Neuron (in vitro differentiated cells): ENCODE data around the gene AKAP6.
"Not testable (repeated sequence)": the region's sequence is repeated elsewhere in the genome, so short reads cannot be mapped to it uniquely, and the experiment has no call there.

ENCODE experiments used
- H2AFZ ChIP-seq: one replicate; pipeline ENCODE4 v1.6.1; 2013; ENCODE audit warnings: low read depth, mild to moderate bottlenecking, inconsistent platforms, low read length, moderate library complexity
- H3K27me3 ChIP-seq: one replicate; pipeline ENCODE4 v1.6.1; 2013; ENCODE audit warnings: low read length; ENCODE audit not compliant: insufficient read depth
- H3K36me3 ChIP-seq: one replicate; pipeline ENCODE4 v1.6.1; 2013; ENCODE audit warnings: low read length; ENCODE audit not compliant: insufficient read depth
- H3K4me1 ChIP-seq: one replicate; pipeline ENCODE4 v1.6.1; 2013; ENCODE audit warnings: low read length; ENCODE audit not compliant: insufficient read depth
- H3K4me3 ChIP-seq: 2 replicates; pipeline ENCODE4 v1.5.1; 2013; ENCODE audit warnings: mild to moderate bottlenecking, low read length, moderate library complexity
- H3K9me3 ChIP-seq: one replicate; pipeline ENCODE4 v1.6.1; 2013; ENCODE audit warnings: low read length

Gene AKAP6

DNA sequence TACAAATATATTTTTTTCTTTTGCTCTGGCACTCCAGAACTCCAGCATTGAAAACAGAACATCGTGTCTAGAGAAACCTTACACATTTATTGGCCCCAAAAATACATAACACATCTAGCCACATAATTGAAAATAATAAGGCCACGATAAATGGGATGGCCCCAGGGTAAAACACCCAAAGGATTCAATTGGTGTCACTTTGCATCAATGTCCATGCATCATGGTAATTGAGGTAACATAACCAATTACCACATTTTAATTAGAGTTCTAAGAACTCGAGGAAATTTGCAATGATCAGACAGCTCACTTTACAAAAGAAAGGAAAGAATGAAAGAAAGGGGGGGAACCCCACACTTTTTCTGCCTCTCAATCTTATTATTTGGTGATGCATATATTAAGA is 457.8 kb downstream of the AKAP6 start:
- Histone ChIP-seq H3K36me3 (no peaks in the 10 kb centered on the region), H2AFZ (no peak overlapping the region), H3K4me3 (no peak overlapping the region), H3K4me1 (no peaks in the 10 kb centered on the region), H3K27me3 (no peaks in the 10 kb centered on the region), H3K9me3 (no peaks in the 10 kb centered on the region)

DNA sequence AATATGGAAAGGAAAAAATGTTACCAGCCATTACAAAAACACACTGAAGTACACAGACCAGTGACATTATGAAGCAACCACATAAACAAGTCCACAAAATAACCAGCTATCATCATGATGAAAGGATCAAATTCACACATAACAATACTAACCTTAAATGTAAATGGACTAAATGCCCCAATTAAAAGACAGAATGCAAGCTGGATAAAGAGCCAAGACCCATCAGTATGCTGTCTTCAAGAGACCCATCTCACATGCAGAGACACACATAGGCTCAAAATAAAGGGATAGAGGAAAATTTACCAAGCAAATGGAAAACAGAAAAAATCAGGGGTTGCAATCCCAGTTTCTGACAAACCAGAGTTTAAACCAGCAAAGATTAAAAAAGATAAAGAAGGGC is 463.9 kb downstream of the AKAP6 start:
- not testable (repeated sequence) for H3K4me3 ChIP-seq, H3K36me3 ChIP-seq, H3K9me3 ChIP-seq, H3K27me3 ChIP-seq, H2AFZ ChIP-seq, H3K4me1 ChIP-seq

DNA sequence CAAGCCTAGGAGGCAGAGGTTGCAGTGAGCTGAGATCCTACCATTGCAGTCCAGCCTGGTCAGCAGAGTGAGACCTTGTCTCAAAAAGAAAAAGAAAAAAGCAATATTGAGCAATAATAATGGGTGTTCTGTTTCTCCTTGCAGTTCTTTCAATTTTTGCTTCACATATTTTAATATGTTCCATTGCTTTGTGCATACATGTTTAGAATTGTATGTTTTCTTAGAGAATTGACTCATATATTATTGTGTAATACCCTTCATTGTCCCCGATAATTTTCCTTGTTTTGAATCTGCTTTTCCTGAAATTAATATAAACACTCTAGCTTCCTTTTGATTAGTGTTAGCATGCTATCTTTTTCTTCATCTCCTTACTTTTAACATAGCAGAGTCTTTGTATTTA is 471.2 kb downstream of the AKAP6 start:
- H3K9me3 ChIP-seq, result peaks cover 12% of the 10 kb centered on the region
- H2AFZ ChIP-seq, result no peak overlapping the region
- no peaks in the 10 kb centered on the region for H3K27me3 ChIP-seq
- no peaks in the 10 kb centered on the region for H3K4me1 ChIP-seq
- no peak overlapping the region for H3K4me3 ChIP-seq
- H3K36me3 ChIP-seq, result no peaks in the 10 kb centered on the region

- H3K9me3 ChIP-seq, result peaks cover 12% of the 10 kb centered on the region
- no peaks in the 10 kb centered on the region for H3K4me1 ChIP-seq
- H3K36me3 ChIP-seq, result no peaks in the 10 kb centered on the region
- H3K4me3 ChIP-seq, result no peak overlapping the region
- no peak overlapping the region for H2AFZ ChIP-seq
- no peaks in the 10 kb centered on the region for H3K27me3 ChIP-seq
Observed at GRCh38 chr14:32802295-32802694, 473.2 kb downstream of the AKAP6 start.

DNA sequence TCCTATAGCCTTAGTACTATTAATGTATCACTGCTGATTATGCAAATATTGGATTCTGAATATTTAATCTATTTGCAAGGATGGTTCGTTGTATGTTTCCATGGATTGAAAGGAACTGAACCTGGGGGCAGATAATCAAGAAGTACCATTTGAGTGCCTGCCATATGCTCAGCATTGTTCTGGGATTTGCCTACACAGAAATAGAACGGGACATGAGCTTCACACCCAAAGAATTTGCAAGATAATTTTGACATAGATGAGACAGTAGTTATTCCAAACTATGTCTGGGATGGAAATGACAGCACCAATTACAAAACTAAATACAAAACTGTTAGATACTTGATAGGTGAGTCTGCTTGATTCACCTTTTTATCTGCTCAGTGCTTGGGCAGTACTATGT is 476.9 kb downstream of the AKAP6 start:
- no peaks in the 10 kb centered on the region for H3K27me3 ChIP-seq
- H3K4me3 ChIP-seq, result no peak overlapping the region
- peaks cover 10% of the 10 kb centered on the region for H3K9me3 ChIP-seq
- H3K4me1 ChIP-seq, result peaks cover 20% of the 10 kb centered on the region
- H2AFZ ChIP-seq, result no peak overlapping the region
- H3K36me3 ChIP-seq, result no peaks in the 10 kb centered on the region

DNA sequence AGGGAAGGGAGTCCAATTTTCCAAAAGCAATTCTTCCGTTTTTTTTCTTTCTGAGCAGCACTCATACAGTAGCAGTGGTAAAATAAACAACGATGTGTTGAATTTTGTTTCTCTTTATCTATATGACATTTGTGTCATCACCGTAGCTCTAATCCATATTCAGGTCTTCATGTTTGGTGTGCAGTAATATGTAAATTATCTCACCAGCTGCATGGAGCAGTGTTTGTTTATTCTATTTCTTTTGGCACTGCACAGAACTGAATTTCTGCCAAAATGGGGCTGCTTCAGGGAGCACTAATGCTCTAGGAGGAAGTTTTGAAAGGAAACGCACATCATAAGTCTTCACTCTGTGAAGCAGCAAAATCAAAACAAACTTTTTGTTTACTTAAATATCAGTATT is 479.5 kb downstream of the AKAP6 start:
- H3K4me1 ChIP-seq, result peaks cover 29% of the 10 kb centered on the region
- no peaks in the 10 kb centered on the region for H3K36me3 ChIP-seq
- no peak overlapping the region for H3K4me3 ChIP-seq
- no peaks in the 10 kb centered on the region for H3K27me3 ChIP-seq
- H3K9me3 ChIP-seq, result peaks cover 10% of the 10 kb centered on the region
- H2AFZ ChIP-seq, result no peak overlapping the region

- Histone ChIP-seq H2AFZ (no peak overlapping the region), H3K27me3 (no peaks in the 10 kb centered on the region), H3K4me1 (peaks cover 35% of the 10 kb centered on the region), H3K9me3 (peaks cover 5% of the 10 kb centered on the region), H3K4me3 (no peak overlapping the region), H3K36me3 (no peaks in the 10 kb centered on the region)
Observed at GRCh38 chr14:32809255-32809654, 480.2 kb downstream of the AKAP6 start.

DNA sequence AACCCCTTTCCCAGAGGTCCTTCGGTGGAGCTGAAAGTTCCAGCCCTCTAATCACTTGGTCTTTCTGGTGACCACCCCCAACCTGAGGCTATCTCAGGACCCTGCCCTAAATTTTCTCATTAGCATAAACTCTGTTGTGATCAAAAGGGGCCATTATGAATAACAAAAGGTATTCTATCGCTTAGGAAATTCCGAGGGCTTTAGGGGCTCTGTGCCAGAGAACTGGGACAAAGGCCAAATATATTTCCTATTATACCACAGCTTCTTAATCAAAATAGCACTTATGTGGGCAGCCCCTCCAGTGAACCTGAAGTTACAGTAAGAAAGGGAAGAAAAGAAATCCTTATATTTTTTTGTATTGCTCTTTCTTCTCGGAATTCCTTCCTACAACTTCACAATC is 484.3 kb downstream of the AKAP6 start:
- Histone ChIP-seq H3K4me3 (no peak overlapping the region), H3K27me3 (no peaks in the 10 kb centered on the region), H2AFZ (no peak overlapping the region), H3K9me3 (no peaks in the 10 kb centered on the region), H3K4me1 (peaks cover 28% of the 10 kb centered on the region), H3K36me3 (no peaks in the 10 kb centered on the region)

- no peaks in the 10 kb centered on the region for H3K9me3 ChIP-seq
- no peaks in the 10 kb centered on the region for H3K27me3 ChIP-seq
- no peak overlapping the region for H2AFZ ChIP-seq
- H3K4me1 ChIP-seq, result peaks cover 15% of the 10 kb centered on the region
- H3K36me3 ChIP-seq, result no peaks in the 10 kb centered on the region
- no peak overlapping the region for H3K4me3 ChIP-seq
Observed at GRCh38 chr14:32814721-32815120, 485.6 kb downstream of the AKAP6 start.

- Histone ChIP-seq H3K4me3 (no peak overlapping the region), H3K36me3 (no peaks in the 10 kb centered on the region), H3K27me3 (no peaks in the 10 kb centered on the region), H3K4me1 (peaks cover 15% of the 10 kb centered on the region), H2AFZ (no peak overlapping the region), H3K9me3 (no peaks in the 10 kb centered on the region)
Observed at GRCh38 chr14:32816588-32816987, 487.5 kb downstream of the AKAP6 start.

DNA sequence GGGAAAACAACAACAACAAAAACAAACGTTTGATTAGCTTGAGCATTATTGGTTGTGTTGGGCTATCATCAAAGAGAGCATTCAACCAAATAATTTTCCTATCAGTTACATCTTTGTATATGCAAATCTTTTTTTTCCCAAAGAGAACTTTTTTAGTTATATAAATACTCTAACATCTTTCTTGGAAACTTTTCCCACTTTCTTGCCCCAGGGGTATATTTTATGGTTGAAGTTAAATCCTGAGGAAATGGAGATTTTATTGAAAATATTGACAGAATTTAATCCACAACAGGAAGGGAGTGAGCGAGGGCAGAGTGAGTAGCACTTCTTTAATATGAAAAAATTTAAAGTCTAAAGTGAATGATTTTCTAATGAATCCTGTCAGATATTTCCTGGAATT is 488.7 kb downstream of the AKAP6 start:
- peaks cover 15% of the 10 kb centered on the region for H3K4me1 ChIP-seq
- H3K36me3 ChIP-seq, result no peaks in the 10 kb centered on the region
- no peaks in the 10 kb centered on the region for H3K27me3 ChIP-seq
- no peak overlapping the region for H3K4me3 ChIP-seq
- no peaks in the 10 kb centered on the region for H3K9me3 ChIP-seq
- no peak overlapping the region for H2AFZ ChIP-seq

DNA sequence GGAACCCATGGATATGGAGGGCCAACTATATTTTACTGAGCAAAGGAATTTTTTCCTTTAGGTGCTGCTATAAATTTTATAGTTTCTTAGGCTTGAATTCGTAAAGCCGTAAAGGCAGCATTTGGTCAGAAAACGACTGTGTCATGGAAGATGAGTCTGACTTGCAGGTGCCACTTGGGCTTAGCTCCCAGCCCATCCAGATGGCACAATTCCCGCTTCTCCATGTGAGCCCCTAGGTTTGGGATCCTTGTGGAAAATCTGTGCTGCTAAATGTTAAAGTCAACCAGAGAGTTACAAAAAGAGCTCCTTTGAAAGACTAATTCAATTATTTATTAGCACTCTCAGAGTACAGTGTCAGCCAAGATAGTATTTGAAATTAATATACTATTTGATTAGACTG is 489.5 kb downstream of the AKAP6 start:
- Histone ChIP-seq H3K27me3 (no peaks in the 10 kb centered on the region), H2AFZ (no peak overlapping the region), H3K9me3 (no peaks in the 10 kb centered on the region)

GRCh38 chr14:32820181-32820580 is 491.1 kb downstream of the AKAP6 start:
- H3K9me3 ChIP-seq, result no peaks in the 10 kb centered on the region
- peaks cover 13% of the 10 kb centered on the region for H3K4me1 ChIP-seq
- H3K36me3 ChIP-seq, result no peaks in the 10 kb centered on the region
- no peak overlapping the region for H2AFZ ChIP-seq
- H3K27me3 ChIP-seq, result no peaks in the 10 kb centered on the region
- H3K4me3 ChIP-seq, result no peak overlapping the region

More for the DNA sequence above, 489.5 kb downstream of the AKAP6 start:
- H3K4me1 ChIP-seq, result peaks cover 7% of the 10 kb centered on the region
- H3K4me3 ChIP-seq, result no peak overlapping the region
- no peaks in the 10 kb centered on the region for H3K36me3 ChIP-seq

- Histone ChIP-seq H3K36me3 (no peaks in the 10 kb centered on the region), H2AFZ (no peak overlapping the region), H3K27me3 (no peaks in the 10 kb centered on the region), H3K4me3 (no peak overlapping the region), H3K4me1 (peaks cover 18% of the 10 kb centered on the region), H3K9me3 (no peaks in the 10 kb centered on the region)
Observed at GRCh38 chr14:32820682-32821081, 491.6 kb downstream of the AKAP6 start.
